Endodermal cell (in vitro differentiated cells): Measurements from ENCODE around the gene KCND1. TPM values are rescaled to one million over a fixed set of nuclear protein-coding genes. Genes with fewer than 3 reads are reported as not detected.

ENCODE experiments used
- DNase-seq: peaks from one replicate; pipeline ENCODE4 v3.0.0-alpha.2; 2017
- H3K27ac ChIP-seq: 2 replicates; pipeline ENCODE4 v1.5.1; 2013; ENCODE audit warnings: mild to moderate bottlenecking, low read depth, low read length, moderate library complexity
- H3K27me3 ChIP-seq: 2 replicates; pipeline ENCODE4 v1.6.1; 2013; ENCODE audit warnings: mild to moderate bottlenecking, low read length, moderate library complexity; ENCODE audit not compliant: insufficient read depth, control insufficient read depth, poor library complexity, severe bottlenecking
- H3K36me3 ChIP-seq: 2 replicates; pipeline ENCODE4 v1.7.0; 2013; ENCODE audit warnings: mild to moderate bottlenecking, low read length, moderate library complexity; ENCODE audit not compliant: control insufficient read depth, insufficient read depth
- H3K4me1 ChIP-seq: one replicate; pipeline ENCODE4 v1.7.0; 2013; ENCODE audit warnings: low read length; ENCODE audit not compliant: control insufficient read depth, insufficient read depth
- H3K4me3 ChIP-seq: 2 replicates; pipeline ENCODE4 v1.5.1; 2013; ENCODE audit warnings: mild to moderate bottlenecking, low read length, moderate library complexity
- H3K9ac ChIP-seq: 2 replicates; pipeline ENCODE4 v1.6.1; 2013; ENCODE audit warnings: mild to moderate bottlenecking, low read length, moderate library complexity; ENCODE audit not compliant: poor library complexity, severe bottlenecking; ENCODE audit errors: extremely low read depth
- H3K9me3 ChIP-seq: 2 replicates; pipeline ENCODE4 v1.6.1; 2013; ENCODE audit warnings: mild to moderate bottlenecking, low read length, moderate library complexity; ENCODE audit not compliant: control insufficient read depth
- H3K27ac Mint-ChIP-seq: 2 replicates; pipeline ENCODE4 v1.8.0; 2020; ENCODE audit warnings: mixed read lengths
- H3K27me3 Mint-ChIP-seq: 2 replicates; pipeline ENCODE4 v1.8.0; 2021; ENCODE audit warnings: mild to moderate bottlenecking, mixed read lengths; ENCODE audit not compliant: insufficient read depth
- H3K36me3 Mint-ChIP-seq: 2 replicates; pipeline ENCODE4 v1.8.0; 2020; ENCODE audit warnings: low read depth, mixed read lengths
- H3K4me1 Mint-ChIP-seq: 2 replicates; pipeline ENCODE4 v1.8.0; 2020; ENCODE audit warnings: mixed read lengths
- H3K4me3 Mint-ChIP-seq: 2 replicates; pipeline ENCODE4 v1.8.0; 2020; ENCODE audit warnings: mild to moderate bottlenecking, moderate library complexity, mixed read lengths
- H3K9me3 Mint-ChIP-seq: 2 replicates; pipeline ENCODE4 v1.8.0; 2020; ENCODE audit warnings: mild to moderate bottlenecking, mixed read lengths
- CTCF ChIP-seq: fragments of 200-600 bp; sonication (generic); conservative IDR thresholded peaks from 2 replicates; pipeline ENCODE4 v1.5.0; 2021; ENCODE audit warnings: antibody characterized with exemption, mild to moderate bottlenecking
- WGBS, 2 experiments: methylation state at CpG; one replicate each; pipeline versions ENCODE4 v1.1.5 to v1.1.7; 2013; ENCODE audit warnings: missing lambda C conversion rate in 2 of 2, mixed read lengths in 1 of 2; ENCODE audit not compliant: insufficient coverage in 1 of 2, insufficient read length in 1 of 2; 5-methylcytosine and 5-hydroxymethylcytosine counted together
- total RNA-seq, 2 donors: library from RNA; stranded (reverse); fragmentation: NEBNext Ultra II Directional in 1 of 2; extraction: Animal tissue kit (Norgen Biotek cat#: 25700) in 1 of 2; gene quantifications; 2 replicates in 1 of 2; 3 replicates in 1 of 2; pipeline ENCODE4 v1.2.1, GENCODE V29; 2021

Gene KCND1
- total RNA-seq, 2 donors from 2014 or later: 3.6 to 7.0 TPM

GRCh38 chrX:48965959-48966358, 5.7 kb downstream of the KCND1 start:
- H3K36me3 ChIP-seq: no peaks in the 10 kb centered on the region
- 94 to 100% methylated on average over 1 to 14 of the region's 14 CpGs for WGBS, 2 experiments

GRCh38 chrX:48961585-48962091, 10.0 kb downstream of the KCND1 start:
- peak overlapping the region; percentile 35 for H3K27ac Mint-ChIP-seq
- H3K4me1 ChIP-seq: no peaks in the 10 kb centered on the region
- H3K27ac ChIP-seq: no peak overlapping the region
- TF ChIP-seq CTCF: peak; percentile 11
- H3K4me3 Mint-ChIP-seq: no peak overlapping the region
- H3K36me3 Mint-ChIP-seq: peaks cover 2% of the 10 kb centered on the region
- no peaks in the 10 kb centered on the region for H3K36me3 ChIP-seq
- H3K9ac ChIP-seq: no peak overlapping the region
- H3K4me1 Mint-ChIP-seq: peaks cover 5% of the 10 kb centered on the region
- no peaks in the 10 kb centered on the region for H3K27me3 ChIP-seq
- H3K9me3 Mint-ChIP-seq: peaks cover 54% of the 10 kb centered on the region
- DNase-seq: no peak
- H3K4me3 ChIP-seq: no peak overlapping the region
- 40 to 65% methylated on average over 1 to 4 of the region's 5 CpGs for WGBS, 2 experiments
- no peaks in the 10 kb centered on the region for H3K9me3 ChIP-seq
- H3K27me3 Mint-ChIP-seq: no peaks in the 10 kb centered on the region

More at GRCh38 chrX:48965959-48966358, 5.7 kb downstream of the KCND1 start:
- Mint-ChIP-seq H3K4me3 (no peak overlapping the region), H3K4me1 (peaks cover 5% of the 10 kb centered on the region), H3K27ac (no peak overlapping the region), H3K27me3 (no peaks in the 10 kb centered on the region), H3K9me3 (peaks cover 58% of the 10 kb centered on the region), H3K36me3 (peaks cover 5% of the 10 kb centered on the region)
- H3K27me3 ChIP-seq: no peaks in the 10 kb centered on the region
- H3K9me3 ChIP-seq: no peaks in the 10 kb centered on the region
- H3K4me3 ChIP-seq: no peak overlapping the region
- H3K9ac ChIP-seq: no peak overlapping the region
- TF ChIP-seq CTCF: no peak
- H3K27ac ChIP-seq: no peak overlapping the region
- H3K4me1 ChIP-seq: no peaks in the 10 kb centered on the region
- DNase-seq: no peak

GRCh38 chrX:48960291-48960690, 11.4 kb downstream of the KCND1 start:
- no peak overlapping the region for H3K9ac ChIP-seq
- no peaks in the 10 kb centered on the region for H3K27me3 Mint-ChIP-seq
- no peak overlapping the region for H3K27ac Mint-ChIP-seq
- 100% methylated on average over 2 of the region's 2 CpGs; no CpG with 5 or more reads in 1 of the 2 experiments for WGBS, 2 experiments
- no peaks in the 10 kb centered on the region for H3K27me3 ChIP-seq
- H3K36me3 Mint-ChIP-seq: peaks cover 2% of the 10 kb centered on the region
- H3K4me1 Mint-ChIP-seq: peaks cover 9% of the 10 kb centered on the region
- H3K9me3 Mint-ChIP-seq: peaks cover 58% of the 10 kb centered on the region
- DNase-seq: no peak
- TF ChIP-seq CTCF: no peak
- no peak overlapping the region for H3K4me3 Mint-ChIP-seq
- no peaks in the 10 kb centered on the region for H3K4me1 ChIP-seq
- no peak overlapping the region for H3K4me3 ChIP-seq
- peaks cover 5% of the 10 kb centered on the region for H3K36me3 ChIP-seq
- no peak overlapping the region for H3K27ac ChIP-seq
- no peaks in the 10 kb centered on the region for H3K9me3 ChIP-seq
